Hippocampal formation (tissue), 2 donors: ENCODE measurements around the gene HSPA5.
"Not testable (repeated sequence)": the region's sequence is repeated elsewhere in the genome, so short reads cannot be mapped to it uniquely, and the experiment has no call there.

Experiments used
- DNase-seq, 2 donors: peaks; one replicate each; lab custom pipeline; 2025; lab: John Stamatoyannopoulos, UW

Gene HSPA5

GRCh38 chr9:125241863-125242739, 958 bp upstream of the HSPA5 start:
- peak in 1 of 2 donors; percentile 63 for DNase-seq

GRCh38 chr9:125240649-125240999, 519 bp downstream of the HSPA5 start:
- no peak for DNase-seq

- DNase-seq, result no peak
Measured at GRCh38 chr9:125239631-125240597, 1.2 kb downstream of the HSPA5 start.

- DNase-seq, result no peak
Measured at GRCh38 chr9:125238915-125239446, 2.2 kb downstream of the HSPA5 start.

- no peak for DNase-seq
Measured at GRCh38 chr9:125238127-125238914, 2.8 kb downstream of the HSPA5 start.

GRCh38 chr9:125236520-125237159, 4.5 kb downstream of the HSPA5 start:
- not testable (repeated sequence) for DNase-seq

- no peak for DNase-seq
Measured at GRCh38 chr9:125235804-125236519, 5.2 kb downstream of the HSPA5 start.

GRCh38 chr9:125234099-125234498, 7.0 kb downstream of the HSPA5 start:
- DNase-seq, result not testable (repeated sequence)

- no peak for DNase-seq
Measured at GRCh38 chr9:125233678-125234077, 7.5 kb downstream of the HSPA5 start.

- DNase-seq, result no peak
Measured at GRCh38 chr9:125227761-125228160, 13.4 kb downstream of the HSPA5 start.

- DNase-seq, result not testable (repeated sequence)
Measured at GRCh38 chr9:125224858-125225257, 16.3 kb downstream of the HSPA5 start.

GRCh38 chr9:125218621-125219020, 22.5 kb downstream of the HSPA5 start:
- DNase-seq, result no peak

GRCh38 chr9:125214186-125214585, 27.0 kb downstream of the HSPA5 start:
- DNase-seq, result no peak

- DNase-seq, result no peak
Measured at GRCh38 chr9:125204477-125204876, 36.7 kb downstream of the HSPA5 start.

GRCh38 chr9:125202846-125203618, 38.1 kb downstream of the HSPA5 start:
- DNase-seq, result no peak

GRCh38 chr9:125200216-125201047, 40.7 kb downstream of the HSPA5 start, which contains the start of gene RABEPK:
Gene RABEPK (plus strand): TSS chr9:125200542. CDS start chr9:125203014, 2,472 bp downstream.
- DNase-seq, result peak; percentile 85 to 90

GRCh38 chr9:125195591-125195990, 45.6 kb downstream of the HSPA5 start:
- not testable (repeated sequence) for DNase-seq

- not testable (repeated sequence) for DNase-seq
Measured at GRCh38 chr9:125194466-125194865, 46.7 kb downstream of the HSPA5 start.
